ENCODE results near the gene VSIG4. TPM values are rescaled to one million over a fixed set of nuclear protein-coding genes. Genes with fewer than 3 reads are reported as not detected.
A peak's percentile ranks its signal among the peaks of the same experiment; 100 is the strongest.

The VSIG4 gene
- total RNA-seq, 2 experiments from 2014 or later, result 0.23 TPM; not detected in 1

DNA sequence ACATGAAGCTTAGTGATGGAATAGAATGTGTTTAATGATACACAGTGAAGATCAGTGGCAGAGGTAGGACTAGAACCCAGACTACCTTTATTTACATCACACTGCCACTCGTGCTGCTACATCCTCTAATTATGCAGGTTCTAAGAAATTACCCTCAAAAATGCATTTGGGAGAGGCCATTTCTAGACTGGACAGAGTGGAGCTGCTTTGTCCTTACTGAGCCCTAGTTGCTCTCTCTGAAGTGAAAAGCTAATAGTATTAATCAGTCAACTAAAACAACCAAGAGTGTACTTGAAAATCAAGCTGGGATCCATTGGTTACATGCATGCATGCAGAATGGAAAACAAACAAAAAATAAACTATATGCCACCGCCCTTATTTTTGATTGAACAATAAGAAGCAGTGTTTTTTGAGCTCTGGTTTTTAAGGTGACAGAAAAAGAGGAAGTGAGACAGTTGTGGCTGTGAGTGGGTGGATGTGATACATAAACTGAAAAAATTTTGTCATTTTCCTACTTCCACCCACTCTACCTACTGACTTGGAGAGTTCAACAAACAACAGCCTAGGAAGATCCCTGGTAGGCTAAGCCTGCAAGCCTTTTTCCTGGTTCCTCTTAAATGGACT lies 6.8 kb upstream of the VSIG4 start:
- intact Hi-C loops (cut with micrococcal nuclease), result no loop called here

GRCh38 chrX:66045894-66046293 lies 6.0 kb upstream of the VSIG4 start:
- ATAC-seq, result peak; percentile 76
- Mint-ChIP-seq H3K27ac (peak overlapping the region; percentile 97), H3K36me3 (ENCODE audit: low read depth) (no peaks in the 10 kb centered on the region), H3K9me3 (no peaks in the 10 kb centered on the region), H3K4me3 (peak overlapping the region; percentile 29), H3K27me3 (no peaks in the 10 kb centered on the region), H3K4me1 (ENCODE audit: low read depth) (peaks cover 37% of the 10 kb centered on the region)
- TF ChIP-seq, protein P1, sequence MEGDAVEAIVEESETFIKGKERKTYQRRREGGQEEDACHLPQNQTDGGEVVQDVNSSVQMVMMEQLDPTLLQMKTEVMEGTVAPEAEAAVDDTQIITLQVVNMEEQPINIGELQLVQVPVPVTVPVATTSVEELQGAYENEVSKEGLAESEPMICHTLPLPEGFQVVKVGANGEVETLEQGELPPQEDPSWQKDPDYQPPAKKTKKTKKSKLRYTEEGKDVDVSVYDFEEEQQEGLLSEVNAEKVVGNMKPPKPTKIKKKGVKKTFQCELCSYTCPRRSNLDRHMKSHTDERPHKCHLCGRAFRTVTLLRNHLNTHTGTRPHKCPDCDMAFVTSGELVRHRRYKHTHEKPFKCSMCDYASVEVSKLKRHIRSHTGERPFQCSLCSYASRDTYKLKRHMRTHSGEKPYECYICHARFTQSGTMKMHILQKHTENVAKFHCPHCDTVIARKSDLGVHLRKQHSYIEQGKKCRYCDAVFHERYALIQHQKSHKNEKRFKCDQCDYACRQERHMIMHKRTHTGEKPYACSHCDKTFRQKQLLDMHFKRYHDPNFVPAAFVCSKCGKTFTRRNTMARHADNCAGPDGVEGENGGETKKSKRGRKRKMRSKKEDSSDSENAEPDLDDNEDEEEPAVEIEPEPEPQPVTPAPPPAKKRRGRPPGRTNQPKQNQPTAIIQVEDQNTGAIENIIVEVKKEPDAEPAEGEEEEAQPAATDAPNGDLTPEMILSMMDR (IDR thresholded peaks at IDR 0.05), result no peak
- peak; percentile 30 for DNase-seq
- intact Hi-C loops (cut with micrococcal nuclease), result no loop called here
- CTCF ChIA-PET, result no interaction called here
- POLR2A ChIA-PET, result no interaction called here

More for the DNA sequence above, 6.8 kb upstream of the VSIG4 start:
- DNase-seq (peak; percentile 74), ATAC-seq (peak; percentile 34)
- Mint-ChIP-seq H3K9me3 (no peaks in the 10 kb centered on the region), H3K27me3 (no peaks in the 10 kb centered on the region), H3K36me3 (ENCODE audit: low read depth) (no peaks in the 10 kb centered on the region), H3K27ac (peak overlapping the region; percentile 97), H3K4me3 (peak overlapping the region; percentile 28), H3K4me1 (ENCODE audit: low read depth) (peaks cover 37% of the 10 kb centered on the region)
- TF ChIP-seq, protein P1 (IDR thresholded peaks at IDR 0.05), result no peak
- ChIA-PET CTCF (no interaction called here), POLR2A (no interaction called here)

DNA sequence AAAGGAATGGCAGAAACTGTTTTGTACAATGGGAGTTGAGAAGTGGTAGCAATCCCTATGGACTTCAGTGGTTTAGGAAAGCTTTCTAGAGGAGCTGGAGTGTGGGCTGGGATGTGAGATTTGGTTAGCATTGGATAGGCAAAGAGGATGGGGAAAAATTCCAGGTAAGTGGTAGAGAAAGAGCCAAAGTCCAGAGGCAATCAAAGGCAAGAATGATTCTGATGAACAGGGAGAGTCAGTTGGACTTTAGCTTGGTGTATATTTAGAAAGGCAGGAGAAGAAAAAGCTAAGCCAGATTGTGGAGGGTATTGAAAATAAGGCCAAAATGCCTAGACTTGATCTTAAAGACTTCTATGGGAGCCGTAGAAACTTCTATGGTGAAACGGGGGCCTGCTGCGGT lies 3.7 kb upstream of the VSIG4 start:
- H3K4me3 Mint-ChIP-seq, result no peak overlapping the region
- H3K36me3 Mint-ChIP-seq (ENCODE audit: low read depth), result no peaks in the 10 kb centered on the region
- POLR2A ChIA-PET, result no interaction called here
- H3K4me1 Mint-ChIP-seq (ENCODE audit: low read depth), result peaks cover 35% of the 10 kb centered on the region
- H3K27ac Mint-ChIP-seq, result no peak overlapping the region
- TF ChIP-seq, protein P1 (IDR thresholded peaks at IDR 0.05), result no peak
- H3K27me3 Mint-ChIP-seq, result no peaks in the 10 kb centered on the region
- intact Hi-C loops (cut with micrococcal nuclease), result no loop called here
- no peaks in the 10 kb centered on the region for H3K9me3 Mint-ChIP-seq
- CTCF ChIA-PET, result interaction anchor here (0.8 kb wide), 1 partner anchor 13 kb away, joined by 3 read pairs; no protein-coding TSS in a partner anchor
- ATAC-seq (no peak), DNase-seq (no peak)

DNA sequence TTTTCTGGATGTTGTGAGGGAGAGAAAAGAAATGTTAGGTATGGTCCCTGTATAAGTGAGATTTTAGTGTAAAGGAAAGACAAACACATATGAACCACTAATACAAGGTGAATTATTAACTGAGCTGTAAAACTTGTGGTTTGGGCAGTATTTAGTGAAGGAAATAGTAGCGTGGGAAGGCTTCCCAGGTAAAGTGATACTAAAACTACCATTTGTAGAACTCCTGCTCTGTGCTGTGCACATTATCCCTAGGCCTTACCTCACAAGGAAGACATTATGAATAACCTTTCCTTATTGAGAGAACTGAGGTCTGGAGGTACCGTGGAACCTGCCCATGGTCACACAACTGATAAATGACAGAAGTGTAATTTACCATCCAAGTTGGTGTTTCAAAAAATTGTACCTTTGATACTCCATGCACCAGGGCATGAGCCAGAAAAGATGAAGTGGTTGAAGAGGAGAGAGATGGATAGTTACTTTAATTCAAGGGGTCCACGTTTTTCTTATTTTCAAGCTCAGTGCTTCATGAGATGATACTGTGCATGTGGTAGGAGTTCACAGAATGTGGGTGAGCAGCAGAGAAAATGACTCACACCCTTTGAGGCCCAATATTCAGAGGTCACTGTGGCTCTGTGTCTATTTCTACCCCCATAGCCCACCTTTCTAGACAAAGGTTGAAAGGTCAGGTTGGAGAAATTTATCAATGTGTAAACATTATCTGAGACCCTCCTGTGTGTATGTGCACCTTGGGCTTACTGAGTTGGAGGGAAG lies 2.6 kb upstream of the VSIG4 start:
- intact Hi-C loops (cut with micrococcal nuclease), result no loop called here
- DNase-seq (peak; percentile 50), ATAC-seq (peak; percentile 53)
- TF ChIP-seq, protein P1 (IDR thresholded peaks at IDR 0.05), result no peak
- no peaks in the 10 kb centered on the region for H3K9me3 Mint-ChIP-seq
- POLR2A ChIA-PET, result no interaction called here
- no peak overlapping the region for H3K27ac Mint-ChIP-seq
- no peaks in the 10 kb centered on the region for H3K36me3 Mint-ChIP-seq (ENCODE audit: low read depth)
- H3K4me1 Mint-ChIP-seq (ENCODE audit: low read depth), result peaks cover 28% of the 10 kb centered on the region
- CTCF ChIA-PET, result no interaction called here
- H3K4me3 Mint-ChIP-seq, result no peak overlapping the region
- no peaks in the 10 kb centered on the region for H3K27me3 Mint-ChIP-seq

DNA sequence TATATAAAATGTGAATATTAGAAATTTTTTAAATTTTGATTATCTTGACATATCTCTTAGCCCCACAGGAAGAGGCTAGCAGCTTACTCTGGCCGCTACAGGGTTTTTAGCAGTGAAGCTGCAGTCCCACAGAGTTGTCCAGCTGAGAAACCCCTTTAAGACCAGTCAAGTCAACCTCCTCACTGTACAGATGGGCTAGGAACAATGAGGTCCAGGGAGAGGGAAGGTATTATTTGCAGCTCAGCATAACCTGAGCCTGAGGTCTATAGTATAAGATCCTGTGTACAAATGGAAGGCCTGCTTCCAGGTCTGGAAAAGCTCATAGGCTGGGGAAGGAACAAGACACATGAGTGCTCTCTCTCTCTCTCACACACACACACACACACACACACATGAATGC lies 1.8 kb downstream of the VSIG4 start:
- H3K9me3 Mint-ChIP-seq, result no peaks in the 10 kb centered on the region
- no peak overlapping the region for H3K4me3 Mint-ChIP-seq
- peaks cover 10% of the 10 kb centered on the region for H3K4me1 Mint-ChIP-seq (ENCODE audit: low read depth)
- no peak for DNase-seq
- no peaks in the 10 kb centered on the region for H3K27me3 Mint-ChIP-seq
- intact Hi-C loops (cut with micrococcal nuclease), result no loop called here
- no peak overlapping the region for H3K27ac Mint-ChIP-seq
- ChIA-PET POLR2A (no interaction called here), CTCF (no interaction called here)
- ATAC-seq, result peak; percentile 25
- TF ChIP-seq, protein P1 (IDR thresholded peaks at IDR 0.05), result no peak
- no peaks in the 10 kb centered on the region for H3K36me3 Mint-ChIP-seq (ENCODE audit: low read depth)

Data from activated CD8-positive, alpha-beta T cell treated with anti-CD3 and anti-CD28 coated beads for 36 hours (primary cell).